NCI-H187 treated with DMSO at 0.1 percent for 48 hours (cell line): ENCODE results near the gene CLSTN2.

Experiments used
- DNase-seq: peaks from one replicate; lab custom pipeline; 2025; lab: John Stamatoyannopoulos, UW

The CLSTN2 gene

GRCh38 chr3:140052771-140053702 is 118.1 kb downstream of the CLSTN2 start:
- no peak for DNase-seq

- no peak for DNase-seq
Observed at GRCh38 chr3:140053794-140054193, 118.8 kb downstream of the CLSTN2 start.

- DNase-seq = no peak
Observed at GRCh38 chr3:140055092-140055791, 120.3 kb downstream of the CLSTN2 start.

GRCh38 chr3:140056047-140056446 is 121.1 kb downstream of the CLSTN2 start:
- DNase-seq = no peak

- DNase-seq = no peak
Observed at GRCh38 chr3:140061211-140061610, 126.2 kb downstream of the CLSTN2 start.

GRCh38 chr3:140062461-140062860 is 127.5 kb downstream of the CLSTN2 start:
- DNase-seq = no peak

- no peak for DNase-seq
Observed at GRCh38 chr3:140067487-140067886, 132.5 kb downstream of the CLSTN2 start.

- DNase-seq = no peak
Observed at GRCh38 chr3:140068494-140069017, 133.6 kb downstream of the CLSTN2 start.

- no peak for DNase-seq
Observed at GRCh38 chr3:140073278-140074045, 138.5 kb downstream of the CLSTN2 start.

GRCh38 chr3:140076552-140076951 is 141.6 kb downstream of the CLSTN2 start:
- no peak for DNase-seq

GRCh38 chr3:140077406-140077805 is 142.4 kb downstream of the CLSTN2 start:
- no peak for DNase-seq

GRCh38 chr3:140078343-140078742 is 143.4 kb downstream of the CLSTN2 start:
- no peak for DNase-seq

- no peak for DNase-seq
Observed at GRCh38 chr3:140078940-140079339, 144.0 kb downstream of the CLSTN2 start.

GRCh38 chr3:140081887-140082286 is 146.9 kb downstream of the CLSTN2 start:
- no peak for DNase-seq

GRCh38 chr3:140085001-140085400 is 150.0 kb downstream of the CLSTN2 start:
- DNase-seq = no peak

GRCh38 chr3:140086642-140087041 is 151.7 kb downstream of the CLSTN2 start:
- DNase-seq = no peak

- no peak for DNase-seq
Observed at GRCh38 chr3:140088058-140088457, 153.1 kb downstream of the CLSTN2 start.

GRCh38 chr3:140088513-140088912 is 153.5 kb downstream of the CLSTN2 start:
- DNase-seq = no peak

- no peak for DNase-seq
Observed at GRCh38 chr3:140089403-140090072, 154.6 kb downstream of the CLSTN2 start.

- DNase-seq = no peak
Observed at GRCh38 chr3:140091143-140091542, 156.2 kb downstream of the CLSTN2 start.

- DNase-seq = no peak
Observed at GRCh38 chr3:140092848-140093536, 158.0 kb downstream of the CLSTN2 start.
